Activated CD4-positive, alpha-beta T cell treated with anti-CD3 and anti-CD28 coated beads, Interleukin-2, amount 50 U/mL, for 48 hours (primary cell): Measurements from ENCODE around the gene CORO1C.
"Not testable (repeated sequence)": the region's sequence is repeated elsewhere in the genome, so short reads cannot be mapped to it uniquely, and the experiment has no call there.

Experiments
- DNase-seq, 2 experiments: peaks; one replicate each; pipeline ENCODE4 v3.0.0-alpha.2; 2020

CORO1C gene

DNA sequence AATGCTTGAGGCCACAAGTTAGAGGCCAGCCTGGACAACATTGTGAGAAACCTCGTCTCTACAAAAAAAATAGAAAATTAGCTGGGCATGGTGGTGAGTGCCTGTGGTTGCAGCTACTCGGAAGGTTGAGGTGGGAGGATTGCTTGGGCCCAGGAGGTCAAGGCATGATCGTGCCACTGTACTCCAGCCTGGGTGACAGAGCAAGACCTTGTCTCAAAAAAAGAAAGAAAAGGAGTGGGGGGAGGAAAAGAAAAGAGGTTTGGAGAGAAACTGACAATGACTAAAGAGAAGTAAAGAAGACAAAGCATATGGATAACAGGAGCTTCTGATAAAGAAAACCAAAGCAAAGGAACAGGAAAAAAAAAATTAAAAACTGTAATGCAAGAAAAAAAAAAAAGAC is 60.2 kb downstream of the CORO1C start:
- no peak for DNase-seq

DNA sequence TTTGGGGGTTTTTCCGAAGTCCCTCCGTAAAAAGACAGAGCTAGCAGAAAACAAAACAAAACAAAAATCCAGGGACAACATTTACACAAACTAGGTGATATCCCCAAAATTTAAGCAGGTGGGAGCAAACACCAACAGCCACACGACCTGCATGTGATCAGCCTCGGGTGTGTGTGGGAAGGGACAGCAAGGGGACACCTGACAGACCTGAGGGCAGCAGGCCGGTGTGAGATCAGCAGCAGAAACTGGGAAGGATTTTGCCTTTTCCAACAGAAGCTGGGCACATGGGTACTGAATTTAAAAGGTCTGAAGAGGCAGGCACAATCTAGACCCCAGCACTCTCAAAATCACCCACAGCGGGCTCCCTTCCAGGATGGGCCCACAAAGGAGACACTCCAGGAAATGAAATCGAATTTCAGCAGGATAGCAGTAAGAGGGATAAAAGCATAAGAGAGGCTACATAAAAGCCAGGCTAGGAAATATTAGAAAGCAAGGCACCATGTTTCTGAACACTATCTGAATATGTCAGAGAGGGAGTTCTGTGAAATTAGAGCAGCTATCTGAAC is 61.2 kb downstream of the CORO1C start:
- no peak for DNase-seq

DNA sequence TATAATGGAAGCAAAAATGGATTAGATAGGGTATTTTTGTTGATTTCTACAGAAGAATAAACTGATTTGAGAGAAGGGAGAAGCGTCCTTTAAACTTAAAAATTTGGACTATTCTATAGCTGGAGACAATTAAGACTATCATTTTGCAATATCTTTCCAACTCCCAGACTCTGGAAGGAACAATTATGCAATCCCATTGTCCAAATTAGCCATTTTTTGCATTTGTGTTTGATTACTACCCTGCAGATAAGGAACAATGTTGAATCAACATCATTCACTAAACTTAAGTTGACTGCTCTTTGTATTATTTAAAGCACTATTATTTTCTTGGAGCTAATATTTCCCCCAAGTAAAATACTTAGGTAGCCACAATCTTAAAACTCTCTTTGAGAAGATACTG is 62.8 kb downstream of the CORO1C start:
- no peak for DNase-seq

DNA sequence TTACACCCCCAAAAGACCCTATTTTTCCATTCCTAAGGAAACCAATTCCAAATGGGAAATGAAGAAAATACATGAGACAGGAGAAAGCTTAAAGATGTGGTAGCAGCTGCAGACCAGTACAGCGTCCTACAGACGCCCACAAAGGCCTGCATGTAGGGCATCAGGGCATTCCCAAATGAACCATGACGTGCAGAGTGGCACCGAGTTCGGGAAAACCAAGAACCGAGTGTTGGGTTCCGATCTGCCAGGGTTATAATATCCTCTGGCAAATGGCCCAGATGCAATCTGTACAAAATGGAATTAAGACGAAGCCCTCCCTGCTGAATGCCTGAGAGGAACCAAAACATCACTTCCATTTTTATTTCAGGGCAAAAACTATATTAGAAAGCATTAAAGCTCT is 63.3 kb downstream of the CORO1C start:
- no peak for DNase-seq

DNA sequence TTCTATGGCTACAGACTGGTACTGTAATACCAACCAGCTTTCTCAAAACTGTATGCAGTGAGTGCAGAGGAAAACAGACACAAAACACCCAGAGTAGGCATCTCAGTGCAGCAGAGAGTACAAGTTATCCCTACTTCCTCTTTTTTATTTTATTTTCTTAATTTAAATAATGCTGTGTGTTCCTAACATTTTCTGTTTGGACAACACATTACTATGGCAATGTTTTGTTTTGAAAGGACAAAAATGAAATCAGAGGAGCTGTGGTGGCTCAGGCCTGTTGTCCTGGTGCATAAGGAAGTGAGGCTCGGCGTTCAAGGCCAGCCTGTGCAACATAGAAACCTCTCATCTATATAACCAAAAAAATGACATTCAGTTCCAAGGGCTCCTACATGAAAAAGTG is 64.0 kb downstream of the CORO1C start:
- DNase-seq = no peak

DNA sequence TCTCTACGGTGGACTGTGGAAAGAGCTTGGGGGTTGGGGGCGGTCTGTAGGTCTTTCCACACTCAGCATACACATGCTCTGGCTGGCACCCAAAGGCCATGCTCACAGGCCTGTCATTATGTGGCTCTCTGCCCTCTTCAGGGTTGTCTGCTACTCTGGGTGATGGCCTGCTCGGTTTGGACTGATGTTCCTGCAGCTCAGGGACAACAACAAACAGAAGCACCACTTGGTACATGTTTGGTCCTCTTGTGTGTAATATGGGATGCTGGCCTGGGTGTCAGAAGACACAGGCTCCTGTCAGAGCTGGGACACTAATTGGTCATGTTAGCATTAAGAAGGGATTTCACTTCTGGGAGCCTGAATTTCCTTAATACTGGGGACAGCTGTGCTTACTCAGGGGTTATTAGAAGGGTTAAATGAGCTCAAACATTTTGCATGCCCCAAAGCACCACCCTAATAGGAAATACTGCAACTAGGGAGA is 64.9 kb downstream of the CORO1C start:
- DNase-seq = no peak

DNA sequence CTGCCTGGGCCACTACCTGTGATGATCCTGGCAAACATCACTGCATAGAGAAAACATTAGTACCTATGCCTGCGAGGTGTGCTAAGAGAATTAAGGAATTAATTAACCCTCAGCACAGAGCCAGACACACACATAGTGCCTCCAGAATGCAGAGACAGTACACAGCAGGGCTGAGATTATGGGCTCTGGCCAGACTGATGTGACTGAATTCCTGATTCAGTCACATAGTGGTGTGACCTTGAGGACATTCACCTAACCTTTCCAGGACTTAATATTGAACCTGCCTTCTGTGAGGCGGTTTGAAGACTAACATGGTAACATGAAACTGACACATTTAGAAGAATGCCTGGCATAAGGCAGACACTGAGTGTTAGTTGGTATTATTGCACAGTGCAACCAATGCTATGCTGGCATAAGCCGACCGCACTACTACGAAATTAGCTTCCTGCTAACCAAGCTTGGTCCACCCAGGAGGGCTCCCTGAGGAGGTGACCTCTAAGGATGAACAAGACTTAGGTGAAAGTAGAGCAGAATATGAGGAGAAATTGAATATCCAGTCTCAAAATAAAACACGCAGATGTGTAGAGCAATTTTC is 65.6 kb downstream of the CORO1C start:
- no peak for DNase-seq

DNA sequence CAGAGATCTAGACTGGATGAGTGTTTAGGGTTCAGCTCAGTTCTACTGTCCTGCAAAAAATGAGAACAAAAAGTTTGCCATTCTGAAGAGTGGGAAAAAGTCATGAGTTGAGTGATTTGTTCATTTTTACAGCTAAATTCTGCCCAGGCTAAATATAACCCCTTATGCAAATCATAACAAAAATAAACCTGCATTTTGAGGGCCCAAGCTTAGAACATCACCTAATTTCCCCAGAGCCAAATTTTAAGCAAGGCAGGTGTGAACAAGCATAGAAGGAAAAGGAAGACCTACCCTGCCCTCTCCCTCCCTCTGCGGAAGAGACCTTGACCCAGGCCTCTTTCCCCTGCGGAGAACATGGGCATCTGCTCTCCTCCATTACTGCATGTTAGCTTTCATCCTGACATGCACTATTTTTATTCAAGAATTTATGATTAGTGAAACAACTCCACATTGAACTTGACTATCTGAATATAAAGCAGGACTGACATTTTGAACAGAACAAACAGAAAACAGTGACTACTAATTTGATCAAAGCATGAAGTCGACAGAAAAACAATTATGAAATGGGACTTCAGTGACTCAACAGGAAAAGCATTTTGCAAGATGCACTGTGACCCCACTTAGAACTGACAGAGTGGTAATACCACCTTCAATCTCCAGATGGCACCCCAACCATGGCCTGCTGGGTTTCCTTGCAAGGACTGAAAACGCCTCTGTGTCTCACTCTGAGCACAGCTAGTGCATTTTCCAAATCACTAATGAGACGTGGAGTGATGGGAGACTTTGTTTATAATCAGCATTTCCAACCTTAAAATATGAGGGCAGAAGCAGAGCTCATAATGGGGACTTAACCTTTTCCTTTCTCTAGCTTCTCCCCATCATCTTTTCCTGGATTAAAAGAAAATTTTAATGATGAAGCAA is 66.7 kb downstream of the CORO1C start:
- peak; percentile 87 to 90 for DNase-seq

DNA sequence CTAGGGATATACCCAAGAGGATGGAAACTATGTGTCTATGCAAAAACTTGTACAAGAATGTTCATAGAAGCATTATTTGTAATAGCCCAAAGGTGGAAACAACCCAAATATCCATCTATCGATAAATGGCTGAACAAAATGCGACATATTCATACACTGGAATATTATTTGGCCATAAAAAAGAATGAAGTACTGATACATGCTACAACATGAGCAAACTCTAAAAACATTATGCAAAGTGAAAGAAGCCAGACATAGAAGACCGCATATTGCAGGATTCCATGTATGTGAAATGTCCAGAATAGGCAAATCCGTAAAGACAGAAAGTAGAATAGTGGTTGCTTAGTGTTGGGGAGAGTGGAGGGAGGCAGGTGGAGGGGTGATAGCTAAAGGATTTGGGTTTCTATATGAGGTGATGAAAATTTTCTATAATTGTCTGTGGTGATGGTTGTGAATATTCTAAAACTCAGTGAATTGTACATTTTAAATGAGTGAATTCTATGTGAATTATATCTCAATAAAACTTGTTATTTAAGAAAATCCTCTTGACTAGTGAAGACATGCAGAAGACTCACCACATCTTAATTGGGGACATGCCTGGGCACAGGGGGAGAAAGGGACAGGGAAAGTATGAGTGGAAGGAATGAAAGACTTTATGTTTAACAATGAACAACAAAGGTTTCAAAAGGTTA is 67.8 kb downstream of the CORO1C start:
- DNase-seq = no peak

DNA sequence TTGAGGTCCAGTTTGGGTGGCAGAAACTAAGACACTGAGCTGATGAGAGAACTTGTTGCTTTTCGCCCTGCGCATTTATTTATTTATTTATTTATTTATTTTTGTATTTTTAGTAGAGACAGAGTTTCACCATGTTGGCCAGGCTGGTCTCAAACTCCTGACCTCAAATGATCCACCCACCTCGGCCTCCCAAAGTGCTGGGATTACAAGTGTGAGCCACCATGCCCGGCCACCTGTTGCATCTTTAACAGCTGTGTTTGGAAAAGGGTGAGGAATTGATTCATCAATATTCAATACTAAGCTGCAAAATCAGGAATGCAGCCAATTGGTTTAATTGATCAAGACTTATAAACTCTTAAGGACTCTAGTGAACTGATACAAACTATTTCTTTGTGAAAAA is 73.2 kb downstream of the CORO1C start:
- not testable (repeated sequence) for DNase-seq

DNA sequence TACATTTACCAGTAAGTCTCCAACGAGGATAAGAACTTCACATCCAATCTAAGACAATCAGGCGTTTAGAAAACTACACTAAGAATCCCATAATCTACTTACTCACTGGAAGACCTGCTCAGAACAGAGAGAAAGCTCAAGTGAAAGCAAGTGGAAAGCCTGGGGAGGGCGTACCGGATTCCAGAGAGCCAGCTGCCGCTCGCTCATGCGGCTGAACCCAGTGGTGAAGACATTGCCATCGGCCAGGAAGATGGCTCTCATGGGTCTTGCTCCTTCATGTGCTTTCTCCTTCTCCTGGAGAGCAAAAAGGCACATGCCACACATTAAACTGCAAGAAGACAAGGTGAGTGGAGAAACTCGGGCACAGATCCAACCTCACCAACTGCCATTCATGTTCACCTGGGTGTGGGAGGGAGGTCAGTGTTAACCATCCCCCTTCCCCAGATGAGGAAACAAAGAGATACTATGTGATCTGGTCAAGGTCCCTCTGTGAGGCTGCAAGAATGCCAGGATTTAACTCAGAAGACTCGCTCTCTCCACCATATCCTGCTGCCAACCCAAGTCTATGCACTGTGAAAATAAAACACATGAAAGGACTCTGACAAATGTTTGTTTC is 74.1 kb downstream of the CORO1C start:
- DNase-seq = no peak

DNA sequence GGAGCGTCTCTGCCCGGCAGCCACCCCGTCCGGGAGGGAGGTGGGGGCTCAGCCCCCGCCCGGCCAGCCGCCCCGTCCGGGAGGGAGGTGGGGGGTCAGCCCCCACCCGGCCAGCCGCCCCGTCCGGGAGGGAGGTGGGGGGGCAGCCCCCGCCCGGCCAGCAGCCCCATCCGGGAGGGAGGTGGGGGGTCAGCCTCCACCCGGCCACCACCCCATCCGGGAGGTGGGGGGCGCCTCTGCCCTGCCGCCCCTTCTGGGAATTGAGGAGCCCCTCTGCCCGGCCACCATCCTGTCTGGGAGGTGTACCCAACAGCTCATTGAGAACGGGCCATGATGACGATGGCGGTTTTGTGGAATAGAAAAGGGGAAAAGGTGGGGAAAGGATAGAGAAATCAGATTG is 75.1 kb downstream of the CORO1C start:
- DNase-seq = not testable (repeated sequence)

DNA sequence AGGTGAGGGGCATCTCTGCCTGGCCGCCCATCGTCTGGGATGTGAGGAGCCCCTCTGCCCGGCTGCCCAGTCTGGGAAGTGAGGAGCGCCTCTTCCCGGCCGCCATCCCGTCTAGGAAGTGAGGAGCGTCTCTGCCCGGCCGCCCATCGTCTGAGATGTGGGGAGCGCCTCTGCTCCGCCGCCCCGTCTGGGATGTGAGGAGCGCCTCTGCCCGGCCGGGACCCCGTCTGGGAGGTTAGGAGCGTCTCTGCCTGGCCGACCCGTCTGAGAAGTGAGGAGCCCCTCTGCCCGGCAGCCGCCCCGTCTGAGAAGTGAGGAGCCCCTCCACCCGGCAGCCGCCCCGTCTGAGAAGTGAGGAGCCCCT is 75.5 kb downstream of the CORO1C start:
- DNase-seq = not testable (repeated sequence)

DNA sequence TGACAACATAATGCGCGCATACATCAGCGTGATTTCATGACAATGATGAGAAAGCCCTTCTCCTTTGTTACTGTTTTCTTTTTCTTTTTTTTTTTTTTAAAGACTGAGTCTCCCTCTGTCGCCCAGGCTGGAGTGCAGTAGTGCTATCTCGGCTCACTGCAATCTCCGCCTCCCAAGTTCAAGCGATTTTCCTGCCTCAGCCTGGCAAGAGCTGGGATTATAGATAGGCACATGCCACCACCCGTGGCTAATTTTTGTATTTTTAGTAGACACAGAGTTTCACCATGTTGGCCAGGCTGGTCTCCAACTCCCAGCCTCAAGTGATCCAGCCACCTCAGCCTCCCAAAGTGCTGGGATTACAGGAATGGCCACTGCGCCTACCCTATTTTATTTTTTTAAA is 76.7 kb downstream of the CORO1C start:
- DNase-seq = not testable (repeated sequence)

DNA sequence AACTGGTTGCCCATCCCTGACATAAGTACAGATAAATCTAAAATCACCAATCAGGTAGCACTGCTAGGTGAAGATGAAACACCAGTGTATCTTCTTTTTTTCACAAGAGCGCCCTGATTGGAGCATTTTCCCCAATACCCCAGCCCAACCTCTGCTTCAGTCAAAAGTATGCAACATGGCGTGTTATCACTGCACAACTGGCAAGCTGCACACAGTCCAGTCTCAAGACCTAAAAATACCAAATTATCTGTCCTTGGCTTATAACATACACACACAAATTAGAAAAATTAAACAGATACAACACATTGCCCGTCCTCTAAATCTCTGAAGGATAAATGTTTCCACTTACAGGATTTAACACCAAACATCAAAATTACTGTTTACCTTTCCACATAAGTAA is 77.4 kb downstream of the CORO1C start:
- no peak for DNase-seq

DNA sequence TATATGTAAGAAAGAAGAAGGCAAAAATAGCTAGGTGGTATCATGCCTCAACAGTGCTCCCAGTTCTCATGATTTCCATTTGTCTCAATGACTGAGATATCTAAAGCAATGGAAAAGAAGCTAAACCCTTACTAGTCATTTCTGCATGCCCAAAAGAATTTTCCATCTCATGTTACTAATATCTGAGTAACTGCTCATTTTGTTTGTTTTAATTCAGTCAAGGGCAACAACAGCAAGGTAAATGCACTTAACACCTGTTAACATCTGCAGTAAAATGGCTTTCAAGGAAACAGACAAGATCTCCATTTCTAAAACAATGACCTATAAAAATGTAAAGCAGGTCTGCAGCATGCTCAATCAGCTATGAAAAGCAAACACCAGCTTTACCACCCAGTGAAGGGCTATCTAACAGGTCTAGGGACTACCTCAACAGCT is 78.2 kb downstream of the CORO1C start:
- no peak for DNase-seq

DNA sequence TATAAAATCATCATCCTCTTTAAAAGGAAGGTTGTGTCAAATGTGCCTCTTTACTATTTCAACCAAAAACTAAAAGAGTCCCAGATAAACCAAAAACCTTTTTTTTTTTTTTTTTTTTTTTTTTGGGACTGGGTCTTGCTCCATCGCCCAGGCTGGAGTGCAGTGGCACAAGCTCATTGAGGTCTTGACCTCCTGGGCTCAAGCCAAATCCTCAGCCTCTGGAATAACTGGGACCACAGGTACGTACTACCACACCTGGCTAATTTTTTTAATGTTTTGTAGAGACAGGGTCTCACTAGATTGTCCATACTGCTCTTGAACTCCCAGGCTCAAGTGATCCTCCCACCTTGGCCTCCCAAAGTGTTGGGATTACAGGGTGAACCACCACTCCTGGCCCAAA is 81.2 kb downstream of the CORO1C start:
- DNase-seq = no peak

DNA sequence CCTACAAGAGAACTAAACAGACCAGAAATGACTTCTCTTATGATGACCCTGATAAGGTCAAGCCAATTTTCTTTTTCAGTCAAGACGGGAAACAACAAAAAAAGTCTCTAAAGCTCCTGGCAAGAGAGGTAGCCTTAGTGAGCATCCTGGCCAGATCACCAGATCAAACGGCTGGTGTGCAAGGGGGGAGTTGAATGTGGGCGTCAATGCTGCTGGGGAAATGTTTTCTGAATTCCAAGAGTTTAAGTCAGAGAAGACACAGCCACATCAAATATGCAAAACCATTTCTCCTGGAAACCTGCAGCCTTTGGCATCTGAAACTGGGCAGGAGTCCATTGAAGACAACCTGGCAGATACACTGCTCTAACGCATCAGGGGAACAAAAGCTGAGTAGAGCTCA is 81.6 kb downstream of the CORO1C start:
- no peak for DNase-seq

DNA sequence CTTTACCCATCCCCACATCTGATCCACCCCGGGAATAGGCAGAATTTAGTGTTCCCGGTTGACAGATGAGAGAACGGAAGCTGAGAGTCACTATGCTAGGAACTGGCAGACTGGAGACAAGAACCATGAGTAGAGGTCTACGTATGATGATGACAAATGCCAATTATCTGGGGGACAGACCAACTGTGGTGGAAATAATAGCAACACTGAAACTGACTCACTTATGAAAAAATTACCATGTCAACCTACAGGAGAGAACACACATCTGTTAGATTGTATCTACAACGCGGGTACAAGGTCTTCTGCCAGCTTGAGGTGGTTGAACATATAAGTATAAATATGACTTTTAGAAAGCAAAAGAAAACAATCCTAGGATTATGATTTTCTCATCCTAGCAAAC is 82.2 kb downstream of the CORO1C start:
- no peak for DNase-seq

DNA sequence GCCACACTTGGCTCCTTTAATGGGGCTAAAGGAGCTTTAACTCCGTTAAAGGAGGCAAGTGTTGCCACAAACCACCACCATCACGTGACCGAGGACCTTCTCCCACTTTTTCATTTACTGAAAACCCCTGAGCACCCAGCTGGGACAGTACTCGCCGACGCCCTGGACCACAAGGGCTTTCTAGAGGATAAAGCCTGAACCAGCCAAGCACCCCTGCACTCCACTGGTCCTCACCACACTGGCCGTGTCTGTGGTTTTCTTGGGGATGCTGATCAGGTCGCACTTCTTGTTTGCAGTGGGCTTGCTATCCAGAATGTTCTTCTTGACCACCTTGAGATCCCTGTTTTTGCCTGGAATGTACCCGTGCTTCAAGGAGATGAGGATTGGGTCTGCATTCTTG is 82.9 kb downstream of the CORO1C start:
- DNase-seq = no peak

DNA sequence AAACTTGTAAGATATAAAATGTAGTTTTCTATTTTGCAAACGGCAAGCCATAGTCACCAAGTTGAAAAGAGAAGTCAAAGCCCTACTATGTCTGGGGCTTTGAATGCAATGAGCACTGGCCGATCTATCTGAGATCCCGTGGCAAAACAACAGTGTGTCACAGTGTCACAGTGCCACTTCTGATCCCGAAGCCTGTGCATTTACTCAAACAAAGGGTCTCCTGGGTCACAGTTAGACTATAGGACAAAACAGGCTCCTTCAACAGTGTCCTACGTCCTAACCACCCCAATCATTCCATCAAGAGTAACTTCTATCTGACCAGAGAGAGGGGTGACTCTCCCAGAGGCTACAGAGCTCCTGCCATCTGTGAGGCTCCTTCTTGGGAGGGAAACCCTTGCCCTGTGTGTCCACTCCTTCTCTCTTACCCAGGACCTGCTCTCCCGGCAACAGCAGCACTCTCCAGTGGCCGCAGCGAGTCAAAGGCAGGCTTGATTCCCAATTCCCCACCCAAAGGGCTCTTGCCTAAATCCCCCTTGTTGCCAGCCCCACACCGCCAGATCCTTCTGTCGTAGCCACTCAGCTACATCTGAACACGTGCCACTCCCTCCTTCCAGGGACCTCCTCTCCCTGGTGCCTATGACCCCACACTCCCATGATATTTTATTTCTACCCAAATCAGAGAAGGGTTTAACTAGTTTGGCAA is 83.6 kb downstream of the CORO1C start:
- no peak for DNase-seq
